Hepatocyte (in vitro differentiated cells): ENCODE results near the gene THAP4.

ENCODE experiments used
- EZH2 ChIP-seq: fragments of 200-600 bp; sonication (generic); IDR thresholded peaks from 2 replicates; pipeline ENCODE4 v1.6.1; 2016; ENCODE audit warnings: antibody characterized with exemption, mild to moderate bottlenecking, borderline replicate concordance
- EZH2phosphoT487 ChIP-seq: fragments of 200-600 bp; sonication (generic); IDR thresholded peaks from one replicate; pipeline ENCODE4 v1.6.1; 2018; ENCODE audit warnings: antibody characterized with exemption, mild to moderate bottlenecking, low read depth, moderate library complexity; ENCODE audit not compliant: unreplicated experiment, severe bottlenecking
- TF ChIP-seq, protein P1 (sequence below): fragments of 200-600 bp; sonication (generic); IDR thresholded peaks from 2 replicates; pipeline ENCODE4 v1.5.1; 2016; ENCODE audit warnings: antibody characterized with exemption, mild to moderate bottlenecking; ENCODE audit not compliant: poor library complexity

DNA sequence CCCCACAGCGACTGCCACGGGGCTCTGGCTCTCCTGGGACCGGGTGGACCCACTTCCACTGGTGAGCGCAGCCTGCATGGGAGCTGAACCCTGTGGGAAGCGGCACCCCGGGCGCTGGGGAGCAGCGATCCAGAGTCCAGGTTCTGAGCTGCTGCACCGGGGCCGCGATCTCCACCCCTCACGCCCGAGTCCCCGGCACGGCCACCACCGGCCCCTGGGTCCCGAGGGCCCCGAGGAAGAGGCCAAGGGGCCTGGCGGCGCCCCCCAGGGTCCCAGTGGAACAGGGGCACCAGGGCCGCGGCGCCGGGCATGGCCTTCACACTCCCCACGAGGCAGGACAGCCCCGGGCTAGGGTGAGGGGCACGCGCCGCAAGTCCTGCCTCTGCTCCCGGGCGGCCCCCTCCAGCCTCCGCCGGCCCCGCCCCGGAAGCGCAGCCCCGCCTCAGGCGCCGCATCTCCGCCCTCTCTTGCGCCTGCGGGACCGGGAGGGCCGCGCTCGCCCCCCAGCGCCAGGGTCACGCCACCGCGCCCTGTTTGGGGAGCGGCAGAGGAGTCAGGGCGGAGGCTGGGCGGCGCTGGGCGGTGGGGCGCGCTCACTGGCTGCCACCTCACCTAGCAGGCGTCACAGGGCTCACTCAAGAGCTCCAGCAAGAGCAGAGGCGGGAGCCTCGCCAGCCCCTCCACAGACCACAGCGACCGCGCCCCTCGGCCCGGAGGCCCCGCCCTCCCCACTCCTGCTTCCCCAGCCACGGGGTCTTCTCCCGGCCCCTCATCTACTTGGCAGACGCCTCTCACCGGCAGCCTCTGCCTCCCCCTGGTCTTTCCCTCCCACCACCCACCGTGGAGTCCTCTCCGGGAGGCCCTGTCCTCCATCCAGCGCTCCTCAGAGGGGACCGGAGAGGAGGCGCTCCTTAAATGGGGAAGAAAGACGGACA lies 26.8 kb downstream of the THAP4 start:
- TF ChIP-seq EZH2phosphoT487 (no peak), EZH2 (no peak)
- TF ChIP-seq, protein P1, sequence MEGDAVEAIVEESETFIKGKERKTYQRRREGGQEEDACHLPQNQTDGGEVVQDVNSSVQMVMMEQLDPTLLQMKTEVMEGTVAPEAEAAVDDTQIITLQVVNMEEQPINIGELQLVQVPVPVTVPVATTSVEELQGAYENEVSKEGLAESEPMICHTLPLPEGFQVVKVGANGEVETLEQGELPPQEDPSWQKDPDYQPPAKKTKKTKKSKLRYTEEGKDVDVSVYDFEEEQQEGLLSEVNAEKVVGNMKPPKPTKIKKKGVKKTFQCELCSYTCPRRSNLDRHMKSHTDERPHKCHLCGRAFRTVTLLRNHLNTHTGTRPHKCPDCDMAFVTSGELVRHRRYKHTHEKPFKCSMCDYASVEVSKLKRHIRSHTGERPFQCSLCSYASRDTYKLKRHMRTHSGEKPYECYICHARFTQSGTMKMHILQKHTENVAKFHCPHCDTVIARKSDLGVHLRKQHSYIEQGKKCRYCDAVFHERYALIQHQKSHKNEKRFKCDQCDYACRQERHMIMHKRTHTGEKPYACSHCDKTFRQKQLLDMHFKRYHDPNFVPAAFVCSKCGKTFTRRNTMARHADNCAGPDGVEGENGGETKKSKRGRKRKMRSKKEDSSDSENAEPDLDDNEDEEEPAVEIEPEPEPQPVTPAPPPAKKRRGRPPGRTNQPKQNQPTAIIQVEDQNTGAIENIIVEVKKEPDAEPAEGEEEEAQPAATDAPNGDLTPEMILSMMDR: peak; percentile 63
